K562 (cell line): ENCODE data around the gene TMEM178A.

Source experiments
- CBX1 ChIP-seq: sonication (generic); IDR thresholded peaks from 2 replicates; pipeline ENCODE4 v1.6.1; 2016; ENCODE audit warnings: antibody characterized with exemption, low read depth, mild to moderate bottlenecking
- CTCF ChIP-seq, 3 experiments: IDR thresholded peaks in 2 of 3; conservative IDR thresholded peaks in 1 of 3; 2 replicates each; pipeline ENCODE4 v1.5.1; 2011 to 2012; ENCODE audit warnings: low read length in 3 of 3, mild to moderate bottlenecking in 3 of 3, control low read depth in 2 of 3, improper control_type of control experiment in 1 of 3, inconsistent platforms in 1 of 3, low read depth in 1 of 3, mixed read lengths in 1 of 3, moderate library complexity in 1 of 3; ENCODE audit not compliant: insufficient read depth in 2 of 3
- KDM4B ChIP-seq, 2 experiments: fragments of 450-650 bp in 1 of 2; sonication (generic) in 1 of 2; IDR thresholded peaks; 2 replicates each; pipeline ENCODE4 v1.6.1; 2016 to 2017; ENCODE audit warnings: borderline replicate concordance in 2 of 2, antibody characterized with exemption in 1 of 2, low read depth in 1 of 2, mild to moderate bottlenecking in 1 of 2
- MAFK ChIP-seq: IDR thresholded peaks from 2 replicates; pipeline ENCODE4 v1.6.1; 2011; ENCODE audit warnings: low read length, improper control_type of control experiment
- MEIS2 ChIP-seq: fragments of 450-650 bp; IDR thresholded peaks from 2 replicates; pipeline ENCODE4 v1.6.1; 2014; ENCODE audit warnings: mild to moderate bottlenecking; ENCODE audit not compliant: partially characterized antibody
- RBBP5 ChIP-seq: fragments of 200-600 bp; sonication (generic); IDR thresholded peaks from 2 replicates; pipeline ENCODE4 v1.6.1; 2012; ENCODE audit warnings: borderline replicate concordance, mild to moderate bottlenecking, low read length, control low read depth, inconsistent platforms; ENCODE audit not compliant: insufficient read depth, poor library complexity, severe bottlenecking
- SMARCE1 ChIP-seq: fragments of 450-650 bp; IDR thresholded peaks from 2 replicates; pipeline ENCODE4 v1.7.1; 2016; ENCODE audit warnings: mild to moderate bottlenecking
- SMC3 ChIP-seq: conservative IDR thresholded peaks from 2 replicates; pipeline ENCODE4 v1.6.1; 2011; ENCODE audit warnings: low read depth, low read length, improper control_type of control experiment; ENCODE audit not compliant: insufficient read depth
- ZNF274 ChIP-seq: IDR thresholded peaks from 2 replicates; pipeline ENCODE4 v1.6.1; 2011; ENCODE audit warnings: low read depth, mild to moderate bottlenecking, low read length, moderate library complexity, borderline replicate concordance
- ZNF551 ChIP-seq: fragments of 250-450 bp; sonication (Bioruptor Pico); IDR thresholded peaks from 2 replicates; pipeline ENCODE4 v1.5.0; 2021; ENCODE audit warnings: mild to moderate bottlenecking, moderate library complexity
- ZNF707 ChIP-seq: fragments of 250-450 bp; sonication (Bioruptor Pico); conservative IDR thresholded peaks from 2 replicates; pipeline ENCODE4 v1.8.0; 2022; ENCODE audit warnings: inconsistent platforms, mild to moderate bottlenecking, moderate library complexity

- no peak for TF ChIP-seq CBX1
- no peak for TF ChIP-seq RBBP5
- TF ChIP-seq CTCF (IDR thresholded peaks at IDR 0.05 in 2 of 3, conservative IDR thresholded peaks at IDR 0.05 in 1 of 3; ENCODE audit: insufficient read depth in 2 of 3, low read depth in 1 of 3, low read length in 3 of 3) = no peak
- no peak for TF ChIP-seq ZNF274
- no peak for TF ChIP-seq ZNF707 (CRISPR knock-in tag)
- no peak for TF ChIP-seq KDM4B (IDR thresholded peaks at IDR 0.05; ENCODE audit: borderline replicate concordance in 2 of 2, low read depth in 1 of 2)
- no peak for TF ChIP-seq MEIS2
- TF ChIP-seq SMC3 = no peak
- no peak for TF ChIP-seq ZNF551 (CRISPR knock-in tag)
- TF ChIP-seq SMARCE1 = no peak
- no peak for TF ChIP-seq MAFK
Observed at GRCh38 chr2:39718483-39718882, 52.8 kb downstream of the TMEM178A start.
